Measurements from ENCODE around the gene C4BPB.

The C4BPB gene

DNA sequence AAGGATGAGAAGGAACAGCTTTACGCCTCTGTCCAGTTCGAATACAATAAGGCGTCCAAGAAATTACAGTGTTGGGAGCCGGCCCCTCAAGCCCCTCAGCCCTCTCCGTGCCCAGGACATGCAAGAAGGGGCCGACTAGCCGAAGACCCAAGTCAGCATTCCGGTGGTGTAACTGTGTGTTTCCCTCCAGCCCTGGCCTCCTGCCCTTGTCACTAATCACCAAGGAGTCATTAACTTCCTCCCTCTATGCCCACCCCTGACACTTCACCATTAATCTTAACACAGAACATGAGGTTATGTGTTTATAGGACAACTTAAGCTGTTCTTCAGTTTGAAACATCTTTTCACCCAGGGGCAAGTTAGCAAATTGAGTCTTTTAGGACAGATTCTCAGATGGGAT lies 16.4 kb upstream of the C4BPB start:
- Histone ChIP-seq H3K4me3 (ENCODE audit: insufficient read depth, low read depth, low read length) (no peak overlapping the region), H3K9me3 (ENCODE audit: control insufficient read depth, low read length) (no peaks in the 10 kb centered on the region), H3K27me3 (ENCODE audit: control insufficient read depth, insufficient read depth, low read length, poor library complexity, severe bottlenecking) (no peaks in the 10 kb centered on the region), H3K27ac (ENCODE audit: insufficient read depth, low read depth, low read length, poor library complexity, severe bottlenecking) (no peak overlapping the region), H3K4me1 (ENCODE audit: control insufficient read depth, insufficient read depth, low read length) (no peaks in the 10 kb centered on the region), H3K36me3 (ENCODE audit: control insufficient read depth, insufficient read depth, low read length) (no peaks in the 10 kb centered on the region)
- 94 to 96% methylated on average over 8 of the region's 8 CpGs for WGBS, 2 experiments

- Histone ChIP-seq H3K36me3 (ENCODE audit: control insufficient read depth, insufficient read depth, low read length) (no peaks in the 10 kb centered on the region), H3K9me3 (ENCODE audit: control insufficient read depth, low read length) (no peaks in the 10 kb centered on the region), H3K27ac (ENCODE audit: insufficient read depth, low read depth, low read length, poor library complexity, severe bottlenecking) (no peak overlapping the region), H3K4me1 (ENCODE audit: control insufficient read depth, insufficient read depth, low read length) (no peaks in the 10 kb centered on the region), H3K27me3 (ENCODE audit: control insufficient read depth, insufficient read depth, low read length, poor library complexity, severe bottlenecking) (no peaks in the 10 kb centered on the region), H3K4me3 (ENCODE audit: insufficient read depth, low read depth, low read length) (no peak overlapping the region)
- WGBS, 2 experiments, result 83 to 97% methylated on average over 4 of the region's 4 CpGs
These were observed 14.5 kb upstream of the C4BPB start for GRCh38 chr1:207073906-207074820.

- 94 to 99% methylated on average over 4 of the region's 5 CpGs for WGBS, 2 experiments
- H3K27me3 ChIP-seq (ENCODE audit: control insufficient read depth, insufficient read depth, low read length, poor library complexity, severe bottlenecking), result no peaks in the 10 kb centered on the region
- no peaks in the 10 kb centered on the region for H3K9me3 ChIP-seq (ENCODE audit: control insufficient read depth, low read length)
- no peak overlapping the region for H3K27ac ChIP-seq (ENCODE audit: insufficient read depth, low read depth, low read length, poor library complexity, severe bottlenecking)
- no peaks in the 10 kb centered on the region for H3K4me1 ChIP-seq (ENCODE audit: control insufficient read depth, insufficient read depth, low read length)
- no peaks in the 10 kb centered on the region for H3K36me3 ChIP-seq (ENCODE audit: control insufficient read depth, insufficient read depth, low read length)
- no peak overlapping the region for H3K4me3 ChIP-seq (ENCODE audit: insufficient read depth, low read depth, low read length)
These were observed 12.3 kb upstream of the C4BPB start for GRCh38 chr1:207076181-207076955.

DNA sequence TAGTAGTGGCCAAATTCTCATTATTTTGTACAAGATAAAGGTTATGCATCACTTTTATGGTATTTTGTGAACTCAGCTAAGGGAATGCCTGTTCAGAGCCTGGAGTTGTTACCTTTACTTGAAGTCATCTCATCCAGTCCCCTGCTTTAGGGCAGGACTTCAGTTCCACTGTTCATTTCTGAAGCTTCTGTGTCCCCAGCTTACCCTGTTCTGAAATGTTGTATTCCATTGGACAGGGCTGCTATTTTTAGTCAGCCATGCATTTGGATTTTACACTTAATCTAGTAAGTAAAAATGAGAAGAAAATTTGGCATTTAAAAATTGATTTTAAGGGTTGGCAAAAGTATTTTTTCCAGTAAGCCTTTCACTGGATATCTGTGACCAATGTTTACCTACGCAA lies 11.6 kb upstream of the C4BPB start:
- 100% methylated on average over 1 of the region's 1 CpG for WGBS, 2 experiments
- Histone ChIP-seq H3K27me3 (ENCODE audit: control insufficient read depth, insufficient read depth, low read length, poor library complexity, severe bottlenecking) (no peaks in the 10 kb centered on the region), H3K36me3 (ENCODE audit: control insufficient read depth, insufficient read depth, low read length) (no peaks in the 10 kb centered on the region), H3K27ac (ENCODE audit: insufficient read depth, low read depth, low read length, poor library complexity, severe bottlenecking) (no peak overlapping the region), H3K4me3 (ENCODE audit: insufficient read depth, low read depth, low read length) (no peak overlapping the region), H3K9me3 (ENCODE audit: control insufficient read depth, low read length) (no peaks in the 10 kb centered on the region), H3K4me1 (ENCODE audit: control insufficient read depth, insufficient read depth, low read length) (no peaks in the 10 kb centered on the region)

GRCh38 chr1:207077470-207078377 lies 10.9 kb upstream of the C4BPB start:
- H3K4me3 ChIP-seq (ENCODE audit: insufficient read depth, low read depth, low read length), result no peak overlapping the region
- H3K9me3 ChIP-seq (ENCODE audit: control insufficient read depth, low read length), result no peaks in the 10 kb centered on the region
- no peaks in the 10 kb centered on the region for H3K36me3 ChIP-seq (ENCODE audit: control insufficient read depth, insufficient read depth, low read length)
- no peaks in the 10 kb centered on the region for H3K27me3 ChIP-seq (ENCODE audit: control insufficient read depth, insufficient read depth, low read length, poor library complexity, severe bottlenecking)
- no peaks in the 10 kb centered on the region for H3K4me1 ChIP-seq (ENCODE audit: control insufficient read depth, insufficient read depth, low read length)
- 56% methylated on average over 6 of the region's 6 CpGs for WGBS, 2 experiments
- no peak overlapping the region for H3K27ac ChIP-seq (ENCODE audit: insufficient read depth, low read depth, low read length, poor library complexity, severe bottlenecking)

DNA sequence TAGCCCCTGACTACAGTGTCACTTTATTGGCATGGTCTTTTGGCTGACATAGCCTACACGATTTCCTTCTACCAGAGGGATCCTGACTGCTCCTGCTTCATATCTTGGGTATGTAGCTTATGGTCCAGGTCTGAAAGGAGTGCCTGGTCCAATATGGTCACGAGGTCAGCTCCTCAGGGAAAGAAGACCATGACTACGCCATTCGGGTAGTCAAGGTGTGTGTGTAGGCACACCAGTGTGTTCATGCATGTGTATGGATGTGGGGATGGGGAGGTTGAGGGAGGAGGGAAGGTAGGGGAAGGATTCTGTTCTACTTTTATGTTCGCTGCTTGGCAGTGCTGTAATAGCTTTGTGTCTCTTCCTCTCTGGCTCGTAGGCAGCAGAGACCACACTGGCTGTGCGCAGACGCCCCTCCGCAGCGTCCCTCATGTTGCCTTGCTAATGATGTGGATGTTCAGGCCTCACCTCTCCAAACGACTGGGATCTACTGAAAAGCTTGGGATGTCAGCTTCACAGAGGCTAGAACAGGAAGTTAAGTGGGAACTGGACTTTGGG lies 10.0 kb upstream of the C4BPB start:
- H3K27me3 ChIP-seq (ENCODE audit: control insufficient read depth, insufficient read depth, low read length, poor library complexity, severe bottlenecking), result no peaks in the 10 kb centered on the region
- H3K4me1 ChIP-seq (ENCODE audit: control insufficient read depth, insufficient read depth, low read length), result no peaks in the 10 kb centered on the region
- no peak overlapping the region for H3K4me3 ChIP-seq (ENCODE audit: insufficient read depth, low read depth, low read length)
- 89 to 90% methylated on average over 11 of the region's 11 CpGs for WGBS, 2 experiments
- no peak overlapping the region for H3K27ac ChIP-seq (ENCODE audit: insufficient read depth, low read depth, low read length, poor library complexity, severe bottlenecking)
- no peaks in the 10 kb centered on the region for H3K36me3 ChIP-seq (ENCODE audit: control insufficient read depth, insufficient read depth, low read length)
- H3K9me3 ChIP-seq (ENCODE audit: control insufficient read depth, low read length), result no peaks in the 10 kb centered on the region

- 93 to 96% methylated on average over 6 of the region's 6 CpGs for WGBS, 2 experiments
- H3K4me1 ChIP-seq (ENCODE audit: control insufficient read depth, insufficient read depth, low read length), result no peaks in the 10 kb centered on the region
- no peaks in the 10 kb centered on the region for H3K27me3 ChIP-seq (ENCODE audit: control insufficient read depth, insufficient read depth, low read length, poor library complexity, severe bottlenecking)
- no peaks in the 10 kb centered on the region for H3K9me3 ChIP-seq (ENCODE audit: control insufficient read depth, low read length)
- no peaks in the 10 kb centered on the region for H3K36me3 ChIP-seq (ENCODE audit: control insufficient read depth, insufficient read depth, low read length)
- no peak overlapping the region for H3K4me3 ChIP-seq (ENCODE audit: insufficient read depth, low read depth, low read length)
- H3K27ac ChIP-seq (ENCODE audit: insufficient read depth, low read depth, low read length, poor library complexity, severe bottlenecking), result no peak overlapping the region
These were observed 8.9 kb upstream of the C4BPB start for GRCh38 chr1:207079706-207080241.

DNA sequence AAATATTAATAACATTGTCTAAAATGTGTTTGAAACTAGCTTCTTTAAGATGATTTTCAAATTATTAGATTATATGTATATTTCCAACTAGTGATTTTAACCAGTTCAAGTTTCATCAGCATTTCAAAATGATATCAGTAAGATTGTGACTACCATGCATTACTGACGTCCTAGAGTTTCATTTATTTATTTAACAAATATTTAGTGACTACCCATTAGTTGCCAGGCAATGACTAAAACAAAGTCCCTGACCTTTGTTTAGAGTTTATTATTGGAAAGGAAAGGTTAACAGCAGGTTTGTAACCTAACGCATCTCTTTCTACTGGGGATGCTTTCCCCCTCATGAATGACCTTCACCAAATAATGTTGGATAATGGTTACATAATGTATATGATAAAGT lies 7.6 kb upstream of the C4BPB start:
- H3K27me3 ChIP-seq (ENCODE audit: control insufficient read depth, insufficient read depth, low read length, poor library complexity, severe bottlenecking), result no peaks in the 10 kb centered on the region
- H3K36me3 ChIP-seq (ENCODE audit: control insufficient read depth, insufficient read depth, low read length), result no peaks in the 10 kb centered on the region
- no peaks in the 10 kb centered on the region for H3K4me1 ChIP-seq (ENCODE audit: control insufficient read depth, insufficient read depth, low read length)
- WGBS, 2 experiments, result 90% methylated on average over 2 of the region's 2 CpGs; no CpG with 5 or more reads in 1 of the 2 experiments
- no peak overlapping the region for H3K27ac ChIP-seq (ENCODE audit: insufficient read depth, low read depth, low read length, poor library complexity, severe bottlenecking)
- H3K4me3 ChIP-seq (ENCODE audit: insufficient read depth, low read depth, low read length), result no peak overlapping the region
- no peaks in the 10 kb centered on the region for H3K9me3 ChIP-seq (ENCODE audit: control insufficient read depth, low read length)

GRCh38 chr1:207081806-207082205 lies 6.9 kb upstream of the C4BPB start:
- no peaks in the 10 kb centered on the region for H3K4me1 ChIP-seq (ENCODE audit: control insufficient read depth, insufficient read depth, low read length)
- H3K9me3 ChIP-seq (ENCODE audit: control insufficient read depth, low read length), result no peaks in the 10 kb centered on the region
- no peak overlapping the region for H3K27ac ChIP-seq (ENCODE audit: insufficient read depth, low read depth, low read length, poor library complexity, severe bottlenecking)
- H3K4me3 ChIP-seq (ENCODE audit: insufficient read depth, low read depth, low read length), result no peak overlapping the region
- WGBS, 2 experiments, result 98 to 100% methylated on average over 1 to 2 of the region's 2 CpGs
- H3K27me3 ChIP-seq (ENCODE audit: control insufficient read depth, insufficient read depth, low read length, poor library complexity, severe bottlenecking), result no peaks in the 10 kb centered on the region
- H3K36me3 ChIP-seq (ENCODE audit: control insufficient read depth, insufficient read depth, low read length), result no peaks in the 10 kb centered on the region

Measured in ectodermal cell (in vitro differentiated cells).